Muscle layer of colon (tissue), 2 donors: ENCODE results near the gene PCGF3.
A peak's percentile ranks its signal among the peaks of the same experiment; 100 is the strongest.

Experiments used
- H3K27ac ChIP-seq: one replicate; pipeline ENCODE4 v1.7.0; 2013; ENCODE audit warnings: low read depth, mild to moderate bottlenecking, low read length, moderate library complexity
- H3K27me3 ChIP-seq, 2 donors: one replicate each; pipeline ENCODE4 v1.7.0; 2013; ENCODE audit warnings: low read length in 2 of 2, mild to moderate bottlenecking in 2 of 2; ENCODE audit not compliant: insufficient read depth in 2 of 2, control insufficient read depth in 1 of 2
- H3K36me3 ChIP-seq: one replicate; pipeline ENCODE4 v1.7.0; 2013; ENCODE audit warnings: mild to moderate bottlenecking, low read length; ENCODE audit not compliant: insufficient read depth
- H3K4me1 ChIP-seq: one replicate; pipeline ENCODE4 v1.7.0; 2013; ENCODE audit warnings: mild to moderate bottlenecking, low read length; ENCODE audit not compliant: insufficient read depth
- H3K4me3 ChIP-seq, 2 donors: one replicate each; pipeline ENCODE4 v1.7.0; 2013; ENCODE audit warnings: low read length in 2 of 2, low read depth in 1 of 2, mild to moderate bottlenecking in 1 of 2, moderate library complexity in 1 of 2
- H3K9ac ChIP-seq: one replicate; pipeline ENCODE4 v1.7.0; 2013; ENCODE audit warnings: low read length
- H3K9me3 ChIP-seq: one replicate; pipeline ENCODE4 v1.7.0; 2013; ENCODE audit warnings: mild to moderate bottlenecking, low read length
- donor health status: abdominal sarcoma.
- donor health status: Adenocarcinoma of cecum.

Gene PCGF3

DNA sequence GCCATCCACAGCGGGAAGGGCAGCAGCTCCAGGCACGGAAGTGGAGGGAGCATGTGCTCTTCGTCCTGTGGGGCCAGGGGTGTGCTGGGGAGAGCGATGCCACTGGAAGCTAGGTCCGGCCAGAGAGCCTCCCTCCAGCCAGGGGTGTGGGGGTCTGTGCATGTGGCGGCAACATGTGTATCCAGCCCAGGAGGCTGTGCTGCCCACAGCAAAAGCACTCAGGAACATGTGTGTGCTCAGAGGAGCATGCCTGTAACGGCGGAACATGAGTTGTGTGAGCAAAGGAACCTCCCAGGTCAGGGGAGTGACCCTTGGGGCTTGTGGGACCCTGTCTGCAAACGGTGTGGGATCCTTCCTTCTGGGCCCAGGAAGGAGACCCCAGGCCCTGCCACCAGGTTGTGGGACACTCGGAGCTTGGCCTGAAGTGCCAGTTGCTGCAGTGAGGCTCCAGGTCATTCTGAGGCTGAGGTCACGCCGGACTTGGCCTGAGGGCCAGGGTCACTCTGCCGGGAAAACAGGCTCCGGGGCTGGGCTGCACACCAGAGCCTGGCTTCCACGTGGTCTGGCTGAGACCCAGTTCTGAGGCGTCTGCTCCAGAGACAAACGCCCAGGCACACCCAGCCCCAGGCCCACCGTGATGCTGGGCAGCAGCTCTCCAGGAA lies 83.1 kb downstream of the PCGF3 start:
- Histone ChIP-seq H3K27ac (no peak overlapping the region), H3K27me3 (peaks cover 19 to 64% of the 10 kb centered on the region in 2 donors), H3K9me3 (no peaks in the 10 kb centered on the region), H3K9ac (no peak overlapping the region), H3K4me3 (no peak overlapping the region), H3K36me3 (no peaks in the 10 kb centered on the region), H3K4me1 (peaks cover 3% of the 10 kb centered on the region)

DNA sequence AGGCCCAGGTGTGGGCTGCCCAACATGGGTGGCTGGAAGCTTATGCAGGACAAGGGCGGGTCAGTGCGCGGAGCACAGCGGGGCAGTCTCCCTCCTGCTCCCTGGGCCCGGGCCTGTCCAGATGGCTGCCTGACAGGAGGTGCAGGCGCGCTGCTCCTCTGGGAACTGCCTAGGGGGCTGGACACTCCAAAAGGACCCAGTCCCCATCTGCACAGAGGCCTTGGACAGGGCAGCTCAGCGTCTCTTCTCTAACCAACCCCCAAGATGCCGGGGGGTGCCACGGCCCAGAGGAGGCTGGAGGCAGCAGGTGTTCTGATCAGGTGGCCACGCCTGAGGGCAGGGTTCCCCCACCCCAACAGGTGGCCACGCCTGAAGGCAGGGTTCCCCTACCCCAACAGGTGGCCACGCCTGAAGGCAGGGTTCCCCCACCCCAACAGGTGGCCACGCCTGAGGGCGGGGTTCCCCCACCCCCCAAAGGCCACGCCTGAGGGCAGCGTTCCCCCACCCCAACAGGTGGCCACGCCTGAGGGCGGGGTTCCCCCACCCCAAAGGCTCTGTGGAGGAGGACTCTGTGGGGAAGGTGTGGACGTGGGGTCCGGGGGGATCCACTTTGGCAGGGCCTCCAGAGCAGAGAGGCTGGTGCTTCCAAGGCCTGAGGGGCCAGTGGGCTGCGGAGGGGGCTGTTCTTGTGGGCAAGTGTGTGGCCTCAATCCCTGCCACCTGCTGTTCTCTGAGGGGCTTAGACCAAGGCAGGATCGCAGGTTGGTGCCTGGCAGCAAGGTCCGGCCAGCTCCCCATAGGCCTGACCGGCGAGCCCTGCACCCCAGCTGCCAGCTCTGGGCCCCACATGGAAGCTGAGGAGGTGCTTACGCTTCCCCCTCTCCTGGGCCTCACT lies 84.2 kb downstream of the PCGF3 start:
- Histone ChIP-seq H3K27me3 (peaks cover 24 to 69% of the 10 kb centered on the region in 2 donors), H3K4me3 (no peak overlapping the region), H3K36me3 (no peaks in the 10 kb centered on the region), H3K27ac (no peak overlapping the region), H3K4me1 (peaks cover 3% of the 10 kb centered on the region), H3K9me3 (no peaks in the 10 kb centered on the region), H3K9ac (no peak overlapping the region)

DNA sequence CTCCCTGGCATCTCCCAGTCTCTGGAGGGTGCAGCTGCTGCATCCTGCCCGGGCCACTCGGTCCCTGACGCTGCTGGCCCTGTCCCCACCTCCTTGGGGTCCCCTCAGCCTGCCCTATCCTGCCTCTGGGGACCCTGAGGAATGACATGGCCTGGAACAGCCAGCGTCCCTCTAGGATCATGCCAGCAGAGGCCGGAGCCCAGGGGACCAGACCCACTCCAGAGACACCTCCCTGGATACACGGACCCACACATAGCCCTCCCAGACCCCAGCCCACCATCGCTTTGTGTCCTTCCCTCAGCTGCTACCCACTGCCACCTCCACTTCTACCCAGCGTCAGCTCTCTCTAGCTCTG lies 84.8 kb downstream of the PCGF3 start:
- Histone ChIP-seq H3K4me3 (no peak overlapping the region), H3K27ac (no peak overlapping the region), H3K36me3 (no peaks in the 10 kb centered on the region), H3K27me3 (peaks cover 25 to 69% of the 10 kb centered on the region in 2 donors), H3K9ac (no peak overlapping the region), H3K9me3 (no peaks in the 10 kb centered on the region), H3K4me1 (peaks cover 2% of the 10 kb centered on the region)

DNA sequence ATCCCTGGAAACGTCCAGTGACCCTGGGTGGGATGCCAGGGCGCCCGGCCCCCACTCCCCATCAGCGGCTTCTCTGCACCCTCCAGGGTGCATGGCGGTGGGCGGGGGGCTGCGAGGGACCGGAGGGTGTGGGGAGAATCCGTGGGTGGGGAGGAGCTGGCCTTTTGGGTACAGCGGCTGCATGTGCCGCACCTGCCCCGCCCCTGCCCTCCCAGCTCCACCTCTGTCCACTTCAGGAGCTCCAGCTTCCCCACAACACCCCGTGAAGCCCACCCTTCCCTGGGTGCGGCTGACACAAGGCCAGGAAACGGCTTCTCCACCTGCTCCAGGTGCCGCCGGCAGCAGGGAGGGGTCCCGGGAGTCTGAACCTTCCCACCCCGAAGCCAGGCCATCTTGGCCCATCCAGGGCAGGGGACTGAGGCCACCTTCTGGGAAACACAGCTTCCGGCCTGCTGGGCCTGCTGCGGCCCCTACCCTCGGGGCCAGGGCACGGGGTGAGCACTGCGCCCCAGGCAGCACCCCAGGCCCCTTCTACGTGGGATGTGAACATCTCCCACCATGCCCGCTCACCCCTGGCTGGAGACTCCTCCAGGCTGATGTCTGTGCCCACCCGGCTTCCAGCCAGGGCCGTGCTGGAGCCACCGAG lies 85.7 kb downstream of the PCGF3 start:
- Histone ChIP-seq H3K27ac (no peak overlapping the region), H3K4me1 (no peaks in the 10 kb centered on the region)

DNA sequence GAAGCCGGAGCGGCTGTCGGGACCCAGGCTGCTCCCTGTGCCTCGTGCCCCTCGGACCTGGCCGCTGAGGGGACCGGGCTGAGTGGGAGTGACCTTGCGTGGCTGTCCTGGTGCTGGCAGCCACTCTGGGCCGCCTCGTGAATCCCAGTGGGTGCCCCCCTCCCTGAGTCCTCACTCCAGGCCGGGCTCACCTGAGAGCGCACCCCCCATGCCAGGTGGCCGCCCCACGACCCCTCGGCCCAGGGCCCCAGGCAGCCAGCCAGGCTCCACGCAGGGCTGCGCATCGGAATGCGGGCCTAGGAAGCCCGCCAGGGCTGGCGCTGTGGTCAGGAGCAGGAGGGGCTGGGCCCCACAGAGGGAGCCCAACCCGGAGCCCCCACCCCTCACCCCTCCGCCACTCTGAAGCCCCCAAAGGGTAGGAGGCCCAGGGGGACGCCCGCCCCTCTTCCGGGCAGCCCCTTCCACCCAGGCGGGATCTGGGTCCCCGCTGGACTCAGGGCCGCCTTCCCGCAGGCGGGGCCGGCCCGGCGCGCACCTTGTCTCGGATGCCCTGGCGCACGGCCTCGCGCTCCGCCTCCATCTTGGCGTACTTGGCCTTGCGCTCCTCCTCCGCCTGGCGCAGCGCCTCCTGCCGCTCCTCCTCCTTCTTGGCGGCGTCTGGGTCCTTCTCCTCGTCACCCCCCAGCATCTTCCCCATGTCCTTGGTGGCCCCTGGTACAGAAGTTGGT lies 86.4 kb downstream of the PCGF3 start:
- Histone ChIP-seq H3K9me3 (no peaks in the 10 kb centered on the region), H3K9ac (no peak overlapping the region), H3K36me3 (no peaks in the 10 kb centered on the region), H3K4me1 (no peaks in the 10 kb centered on the region), H3K4me3 (no peak overlapping the region), H3K27me3 (peaks cover 22 to 66% of the 10 kb centered on the region in 2 donors), H3K27ac (no peak overlapping the region)

More for the DNA sequence above, 85.7 kb downstream of the PCGF3 start:
- no peak overlapping the region for H3K9ac ChIP-seq
- H3K36me3 ChIP-seq: no peaks in the 10 kb centered on the region
- no peak overlapping the region for H3K4me3 ChIP-seq
- peaks cover 22 to 68% of the 10 kb centered on the region in 2 donors for H3K27me3 ChIP-seq
- H3K9me3 ChIP-seq: no peaks in the 10 kb centered on the region

DNA sequence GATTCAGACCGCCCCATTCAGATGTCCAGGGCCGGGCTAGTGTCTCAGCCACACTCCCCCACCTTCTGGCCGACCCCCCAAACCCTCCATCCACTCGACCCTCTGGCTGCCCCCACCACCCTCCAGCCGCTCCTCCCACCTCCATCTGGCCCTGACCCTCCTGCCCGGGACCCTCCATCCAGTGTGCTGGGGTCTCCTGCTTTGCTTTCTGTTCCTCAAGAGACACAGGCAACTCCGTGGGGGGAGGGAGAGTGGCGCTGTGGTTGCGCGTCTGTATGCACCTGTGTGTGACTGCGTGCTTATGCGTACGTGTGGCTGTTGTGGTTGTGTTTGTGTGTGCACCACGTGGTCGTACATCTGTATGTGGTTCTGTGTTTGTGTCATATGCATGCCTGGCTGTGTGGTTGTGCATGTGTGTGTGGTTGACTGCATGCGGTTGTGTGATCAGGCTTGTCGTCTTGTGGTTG lies 87.0 kb downstream of the PCGF3 start:
- Histone ChIP-seq H3K4me1 (no peaks in the 10 kb centered on the region), H3K9me3 (no peaks in the 10 kb centered on the region), H3K36me3 (no peaks in the 10 kb centered on the region), H3K9ac (no peak overlapping the region), H3K27ac (no peak overlapping the region), H3K4me3 (no peak overlapping the region), H3K27me3 (peaks cover 22 to 62% of the 10 kb centered on the region in 2 donors)

DNA sequence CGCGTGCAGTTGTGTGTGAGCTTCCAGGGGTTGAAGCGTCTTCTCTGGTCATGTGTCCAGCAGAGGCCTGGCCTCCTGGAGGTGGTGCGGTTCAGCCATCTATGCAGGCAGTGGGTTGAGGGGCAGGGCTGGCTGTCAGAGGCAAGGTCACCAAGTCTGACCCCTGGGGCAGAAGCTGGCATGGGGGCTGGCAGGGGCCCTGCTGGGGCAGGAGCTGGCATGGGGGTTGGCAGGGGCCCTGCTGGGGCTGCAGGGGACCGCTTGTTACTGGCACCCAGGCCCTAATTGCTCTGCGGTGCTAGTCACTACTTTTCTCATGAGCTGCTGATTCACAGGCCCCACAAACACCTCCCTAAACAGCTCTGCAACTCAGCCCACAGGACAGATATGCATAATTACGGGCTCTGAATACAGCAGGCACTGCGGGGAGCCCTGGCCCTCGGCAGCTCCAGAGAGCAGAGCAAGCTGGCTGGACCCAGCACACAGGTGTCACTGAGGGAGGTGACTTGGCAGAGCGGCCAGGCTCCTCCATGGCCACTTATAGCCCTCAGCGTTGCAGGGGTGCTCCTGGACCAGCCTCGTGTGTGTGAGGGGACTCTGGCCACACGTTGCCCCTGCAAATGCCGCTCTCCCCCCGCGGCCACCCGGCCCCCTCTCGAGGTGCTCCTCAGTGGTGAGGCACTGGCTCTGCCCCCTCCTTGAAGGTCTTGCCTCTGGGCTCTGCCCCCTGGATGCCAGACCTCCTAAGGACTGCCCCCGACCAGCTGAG lies 87.6 kb downstream of the PCGF3 start:
- Histone ChIP-seq H3K27ac (no peak overlapping the region), H3K27me3 (peaks cover 22 to 57% of the 10 kb centered on the region in 2 donors), H3K36me3 (no peaks in the 10 kb centered on the region), H3K4me1 (no peaks in the 10 kb centered on the region), H3K4me3 (no peak overlapping the region), H3K9ac (no peak overlapping the region), H3K9me3 (no peaks in the 10 kb centered on the region)

DNA sequence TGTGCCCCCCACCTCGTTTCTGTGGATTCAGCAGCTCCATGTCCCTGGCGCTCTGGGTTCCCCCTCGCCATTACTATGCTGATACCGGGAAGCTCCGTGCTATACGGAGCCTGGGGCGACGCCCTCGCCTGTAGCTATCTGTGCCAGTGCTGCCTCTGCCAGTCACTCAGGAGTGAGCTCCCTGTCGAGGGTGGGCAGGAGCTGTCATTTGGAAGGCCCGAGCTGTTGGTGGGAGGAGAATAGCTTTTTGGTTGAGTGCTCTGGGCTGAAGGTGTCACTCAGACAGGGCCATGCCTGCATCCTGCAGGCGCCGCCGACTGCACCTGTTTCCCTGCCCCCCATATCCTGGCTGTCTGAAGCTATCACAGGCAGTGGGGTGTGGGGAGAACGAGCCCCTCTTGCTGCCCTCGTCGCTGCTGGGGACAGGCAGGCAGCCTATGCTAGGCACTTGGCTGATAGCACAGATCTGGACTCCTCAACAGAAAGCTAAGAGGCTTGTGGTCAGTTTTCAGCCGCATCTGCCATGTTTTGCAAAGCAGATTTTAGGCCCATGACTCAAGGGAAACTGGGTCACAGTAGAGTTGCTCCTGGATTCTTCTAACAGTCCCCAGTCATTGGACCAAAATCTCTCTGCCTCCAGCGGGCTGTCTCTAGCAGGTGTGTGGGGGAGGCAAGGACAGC lies 88.4 kb downstream of the PCGF3 start:
- H3K9me3 ChIP-seq: no peaks in the 10 kb centered on the region
- no peak overlapping the region for H3K4me3 ChIP-seq
- peaks cover 22 to 57% of the 10 kb centered on the region in 2 donors for H3K27me3 ChIP-seq
- H3K9ac ChIP-seq: no peak overlapping the region
- no peak overlapping the region for H3K27ac ChIP-seq
- no peaks in the 10 kb centered on the region for H3K36me3 ChIP-seq
- H3K4me1 ChIP-seq: no peaks in the 10 kb centered on the region

DNA sequence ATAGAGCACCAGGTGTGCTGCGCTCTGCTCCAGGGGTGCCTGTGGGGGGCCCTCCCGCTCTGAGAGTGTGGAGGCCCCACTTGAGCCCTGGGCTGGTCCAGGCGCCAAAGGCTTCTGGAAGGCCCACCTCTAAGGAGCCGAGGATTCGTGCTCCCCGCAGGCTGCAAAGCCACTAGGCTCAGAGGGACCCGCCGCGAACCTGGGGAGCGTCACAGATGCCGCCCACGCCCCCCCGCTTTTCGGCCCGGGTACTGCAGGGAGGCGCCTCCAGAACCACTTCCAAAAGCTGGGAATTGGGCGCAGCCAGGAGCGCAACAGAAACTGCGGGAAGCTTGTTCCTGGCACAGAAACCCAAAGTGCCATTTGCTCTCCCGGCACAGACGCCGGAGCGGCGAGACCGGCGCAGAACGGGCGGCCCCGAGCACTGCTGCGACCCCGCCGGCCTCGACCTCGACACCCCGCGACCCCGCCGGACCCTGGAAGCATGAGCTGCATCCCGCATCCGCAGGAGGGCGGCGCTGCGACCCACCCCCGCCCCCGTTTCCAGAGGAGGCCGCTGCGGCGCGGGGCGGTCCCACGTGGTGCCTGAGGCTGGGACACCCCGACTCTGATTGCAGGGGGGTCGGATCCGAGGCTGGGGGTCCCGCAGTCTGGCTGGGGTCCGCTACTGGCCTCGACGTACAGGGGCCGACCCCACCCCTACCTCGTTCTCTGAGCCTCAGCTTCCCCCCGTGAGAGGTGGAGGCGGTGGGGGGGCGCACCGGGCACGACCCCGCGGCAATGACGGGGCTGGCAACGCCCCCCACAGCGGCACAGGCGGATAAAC lies 89.5 kb downstream of the PCGF3 start:
- H3K9ac ChIP-seq: no peak overlapping the region

More for the DNA sequence above, 89.5 kb downstream of the PCGF3 start:
- H3K4me1 ChIP-seq: no peaks in the 10 kb centered on the region
- no peaks in the 10 kb centered on the region for H3K36me3 ChIP-seq
- peaks cover 22 to 57% of the 10 kb centered on the region in 2 donors for H3K27me3 ChIP-seq
- peak overlapping the region in 1 of 2 donors; percentile 8 for H3K4me3 ChIP-seq
- no peaks in the 10 kb centered on the region for H3K9me3 ChIP-seq
- H3K27ac ChIP-seq: no peak overlapping the region
